CD4-positive, alpha-beta T cell treated with Interleukin-4 for 1 hour (primary cell): ENCODE results near the gene DCHS2.

Experiments used
- DNase-seq, 2 donors: peaks; one replicate each; pipeline ENCODE4 v3.0.0-alpha.2; 2020 to 2022

The DCHS2 gene

GRCh38 chr4:154444958-154445357 is 46.6 kb downstream of the DCHS2 start:
- DNase-seq: no peak

- no peak for DNase-seq
Observed at GRCh38 chr4:154441982-154442381, 49.6 kb downstream of the DCHS2 start.

- no peak for DNase-seq
Observed at GRCh38 chr4:154441124-154441523, 50.5 kb downstream of the DCHS2 start.

GRCh38 chr4:154439224-154439623 is 52.4 kb downstream of the DCHS2 start:
- no peak for DNase-seq

GRCh38 chr4:154435895-154436294 is 55.7 kb downstream of the DCHS2 start:
- DNase-seq: no peak

GRCh38 chr4:154433543-154433942 is 58.1 kb downstream of the DCHS2 start:
- DNase-seq: no peak

GRCh38 chr4:154429176-154429575 is 62.4 kb downstream of the DCHS2 start:
- DNase-seq: no peak

- no peak for DNase-seq
Observed at GRCh38 chr4:154427149-154427548, 64.5 kb downstream of the DCHS2 start.

- DNase-seq: no peak
Observed at GRCh38 chr4:154425514-154425913, 66.1 kb downstream of the DCHS2 start.

- DNase-seq: no peak
Observed at GRCh38 chr4:154424810-154425484, 66.7 kb downstream of the DCHS2 start.

- no peak for DNase-seq
Observed at GRCh38 chr4:154422152-154422551, 69.4 kb downstream of the DCHS2 start.

GRCh38 chr4:154421618-154422017 is 70.0 kb downstream of the DCHS2 start:
- DNase-seq: no peak

GRCh38 chr4:154417373-154417673 is 74.3 kb downstream of the DCHS2 start:
- no peak for DNase-seq

GRCh38 chr4:154416190-154416547 is 75.4 kb downstream of the DCHS2 start:
- no peak for DNase-seq

- DNase-seq: no peak
Observed at GRCh38 chr4:154415313-154415712, 76.3 kb downstream of the DCHS2 start.

GRCh38 chr4:154414796-154415195 is 76.8 kb downstream of the DCHS2 start:
- DNase-seq: no peak

- no peak for DNase-seq
Observed at GRCh38 chr4:154414371-154414770, 77.2 kb downstream of the DCHS2 start.

- no peak for DNase-seq
Observed at GRCh38 chr4:154407443-154407842, 84.2 kb downstream of the DCHS2 start.

GRCh38 chr4:154406018-154406795 is 85.4 kb downstream of the DCHS2 start:
- DNase-seq: no peak

- no peak for DNase-seq
Observed at GRCh38 chr4:154399259-154399974, 92.2 kb downstream of the DCHS2 start.

GRCh38 chr4:154390324-154390723 is 101.3 kb downstream of the DCHS2 start:
- no peak for DNase-seq

- no peak for DNase-seq
Observed at GRCh38 chr4:154389148-154389547, 102.5 kb downstream of the DCHS2 start.

GRCh38 chr4:154384012-154384411 is 107.6 kb downstream of the DCHS2 start:
- no peak for DNase-seq

GRCh38 chr4:154376486-154376885 is 115.1 kb downstream of the DCHS2 start:
- DNase-seq: no peak
